Measurements from ENCODE around the gene ZNF471.

Gene ZNF471

DNA sequence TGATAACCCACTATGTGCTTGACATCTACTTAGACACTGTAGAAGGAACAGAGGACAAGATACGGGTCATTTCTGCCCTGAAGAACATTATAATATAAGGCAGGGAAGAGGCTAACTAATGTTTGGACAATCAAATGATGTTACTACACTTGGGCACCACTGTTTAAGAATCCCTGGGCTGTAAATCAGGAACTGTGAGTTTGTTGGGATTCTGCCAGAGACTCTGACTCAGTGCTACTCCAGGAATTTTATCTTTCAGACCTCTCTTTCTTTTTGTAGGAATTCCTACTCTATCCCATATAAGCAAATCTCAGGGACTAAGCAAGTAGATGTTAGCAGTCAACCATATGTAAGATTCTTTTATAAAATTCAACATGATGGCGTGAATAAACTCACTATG is 3.1 kb upstream of the ZNF471 start:
- TF ChIP-seq, protein P1, sequence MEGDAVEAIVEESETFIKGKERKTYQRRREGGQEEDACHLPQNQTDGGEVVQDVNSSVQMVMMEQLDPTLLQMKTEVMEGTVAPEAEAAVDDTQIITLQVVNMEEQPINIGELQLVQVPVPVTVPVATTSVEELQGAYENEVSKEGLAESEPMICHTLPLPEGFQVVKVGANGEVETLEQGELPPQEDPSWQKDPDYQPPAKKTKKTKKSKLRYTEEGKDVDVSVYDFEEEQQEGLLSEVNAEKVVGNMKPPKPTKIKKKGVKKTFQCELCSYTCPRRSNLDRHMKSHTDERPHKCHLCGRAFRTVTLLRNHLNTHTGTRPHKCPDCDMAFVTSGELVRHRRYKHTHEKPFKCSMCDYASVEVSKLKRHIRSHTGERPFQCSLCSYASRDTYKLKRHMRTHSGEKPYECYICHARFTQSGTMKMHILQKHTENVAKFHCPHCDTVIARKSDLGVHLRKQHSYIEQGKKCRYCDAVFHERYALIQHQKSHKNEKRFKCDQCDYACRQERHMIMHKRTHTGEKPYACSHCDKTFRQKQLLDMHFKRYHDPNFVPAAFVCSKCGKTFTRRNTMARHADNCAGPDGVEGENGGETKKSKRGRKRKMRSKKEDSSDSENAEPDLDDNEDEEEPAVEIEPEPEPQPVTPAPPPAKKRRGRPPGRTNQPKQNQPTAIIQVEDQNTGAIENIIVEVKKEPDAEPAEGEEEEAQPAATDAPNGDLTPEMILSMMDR (IDR thresholded peaks at IDR 0.05; ENCODE audit: borderline replicate concordance, insufficient read depth, low read depth, low read length), result no peak
- no peak overlapping the region for H3K4me3 ChIP-seq (ENCODE audit: low read depth, low read length)

DNA sequence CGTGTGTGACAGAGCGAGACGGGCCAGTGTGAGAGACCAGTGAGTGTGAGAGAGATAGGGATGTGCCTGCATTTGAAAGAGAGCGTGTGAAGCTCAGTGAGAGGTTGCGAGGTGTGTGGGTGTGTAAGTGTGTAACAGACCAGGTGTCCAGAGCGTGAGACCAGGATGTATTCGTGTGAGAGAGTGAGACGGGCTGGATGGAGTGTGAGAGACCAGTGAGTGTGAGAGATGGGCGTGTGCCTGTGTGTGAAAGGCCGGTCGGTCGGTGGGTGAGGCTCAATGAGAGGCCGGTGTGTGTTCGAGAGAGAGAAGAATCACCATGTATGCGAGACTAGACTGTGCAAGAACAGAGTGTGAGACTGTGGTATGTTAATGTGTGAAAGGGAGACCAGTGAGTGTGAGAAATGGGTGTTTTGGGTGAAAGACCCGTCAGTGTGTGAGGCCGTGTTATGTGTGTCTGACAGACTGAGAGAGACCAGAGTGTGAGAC is 679 bp downstream of the ZNF471 start:
- TF ChIP-seq, protein P1 (IDR thresholded peaks at IDR 0.05; ENCODE audit: borderline replicate concordance, insufficient read depth, low read depth, low read length), result no peak
- no peak overlapping the region for H3K4me3 ChIP-seq (ENCODE audit: low read depth, low read length)

DNA sequence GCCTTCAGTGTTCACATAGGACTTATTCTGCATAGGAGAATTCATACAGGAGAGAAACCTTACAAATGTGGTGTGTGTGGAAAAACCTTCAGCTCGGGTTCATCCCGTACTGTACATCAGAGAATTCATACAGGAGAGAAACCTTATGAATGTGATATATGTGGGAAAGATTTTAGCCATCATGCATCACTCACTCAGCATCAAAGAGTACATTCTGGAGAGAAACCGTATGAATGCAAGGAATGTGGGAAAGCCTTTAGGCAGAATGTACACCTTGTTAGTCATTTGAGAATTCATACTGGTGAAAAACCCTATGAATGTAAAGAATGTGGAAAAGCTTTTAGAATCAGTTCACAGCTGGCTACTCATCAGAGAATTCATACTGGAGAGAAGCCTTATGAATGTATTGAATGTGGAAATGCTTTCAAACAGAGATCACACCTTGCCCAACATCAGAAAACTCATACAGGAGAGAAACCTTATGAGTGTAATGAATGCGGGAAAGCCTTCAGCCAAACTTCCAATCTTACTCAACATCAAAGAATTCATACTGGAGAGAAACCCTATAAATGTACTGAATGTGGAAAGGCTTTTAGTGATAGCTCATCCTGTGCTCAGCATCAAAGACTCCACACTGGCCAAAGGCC is 17.7 kb downstream of the ZNF471 start:
- TF ChIP-seq, protein P1 (IDR thresholded peaks at IDR 0.05; ENCODE audit: borderline replicate concordance, insufficient read depth, low read depth, low read length), result no peak
- no peak overlapping the region for H3K4me3 ChIP-seq (ENCODE audit: low read depth, low read length)

DNA sequence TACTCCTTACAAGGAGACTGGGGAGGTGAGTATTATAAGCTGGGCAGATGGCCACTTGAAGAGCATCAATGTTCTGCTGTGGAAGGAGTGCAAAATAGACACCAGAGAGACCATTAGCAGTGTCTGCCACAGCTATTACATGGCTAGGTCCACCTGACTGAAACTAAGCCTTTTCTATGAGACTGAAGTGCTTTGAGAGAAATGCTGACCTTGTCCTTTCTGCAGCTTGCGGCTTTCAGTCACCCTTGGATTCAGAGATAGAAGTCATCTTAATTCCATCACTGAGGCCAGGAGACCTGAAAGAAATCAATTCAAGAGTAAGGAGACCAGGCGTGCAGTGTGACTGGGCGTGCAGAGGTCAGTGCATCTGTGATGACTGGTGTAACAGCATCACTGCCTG is 29.8 kb downstream of the ZNF471 start:
- TF ChIP-seq, protein P1 (IDR thresholded peaks at IDR 0.05; ENCODE audit: borderline replicate concordance, insufficient read depth, low read depth, low read length), result no peak
- H3K4me3 ChIP-seq (ENCODE audit: low read depth, low read length), result no peak overlapping the region

DNA sequence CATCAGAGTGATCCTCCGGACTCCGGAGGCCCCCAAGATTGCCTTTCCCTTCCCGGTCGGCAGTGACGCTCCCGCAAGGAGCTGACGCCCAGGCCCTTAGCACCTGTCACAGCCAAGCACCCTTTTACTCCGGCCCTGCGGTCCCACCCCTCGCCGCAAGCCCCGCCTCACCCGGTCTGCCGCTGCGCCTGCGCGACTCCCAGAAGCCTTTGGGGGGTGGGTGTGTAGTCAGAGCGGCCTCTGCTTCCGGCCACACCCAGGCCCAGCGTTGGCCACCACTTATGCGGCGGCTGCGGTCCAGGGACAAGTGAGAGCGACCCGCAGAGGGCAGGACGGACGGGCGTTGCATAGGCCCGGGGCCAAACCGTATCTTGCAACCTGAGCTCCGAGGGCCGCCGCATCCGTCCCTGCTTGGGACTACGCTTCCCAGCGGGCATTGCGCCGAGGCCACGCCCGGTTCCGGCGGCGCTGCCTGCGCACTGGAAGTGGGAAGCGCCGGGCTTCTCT is 30.7 kb downstream of the ZNF471 start:
- no peak overlapping the region for H3K4me3 ChIP-seq (ENCODE audit: low read depth, low read length)

DNA sequence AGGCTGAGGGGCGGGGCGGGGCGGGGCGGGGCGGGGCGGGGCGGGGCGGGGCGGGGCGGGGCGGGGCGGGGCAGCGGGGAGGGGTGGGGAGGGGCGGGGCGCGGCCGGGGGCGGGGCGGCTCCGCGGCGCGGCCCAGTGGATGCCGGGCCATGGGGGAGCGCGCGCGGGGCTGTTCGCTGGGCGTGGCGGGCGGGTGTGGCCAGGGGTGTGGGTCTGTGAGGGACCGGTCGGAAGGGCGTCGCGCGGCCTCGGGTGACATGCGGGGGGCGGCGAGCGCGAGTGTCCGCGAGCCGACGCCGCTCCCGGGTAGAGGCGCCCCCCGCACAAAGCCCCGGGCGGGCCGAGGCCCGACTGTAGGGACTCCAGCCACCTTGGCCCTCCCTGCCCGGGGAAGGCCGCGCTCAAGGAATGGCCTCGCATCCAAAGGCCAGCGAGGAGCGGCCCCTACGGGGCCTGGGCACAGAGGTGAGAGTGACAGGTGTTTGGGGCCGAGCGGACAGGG is 31.2 kb downstream of the ZNF471 start, which contains the start of gene ZFP28:
ZFP28 (plus strand) TSS at position 188 of the 503 bp plus-strand sequence; CDS start at position 259, 71 bp downstream.
- TF ChIP-seq, protein P1 (IDR thresholded peaks at IDR 0.05; ENCODE audit: borderline replicate concordance, insufficient read depth, low read depth, low read length), result no peak
- no peak within 1 kb of the TSS for H3K4me3 ChIP-seq (ENCODE audit: low read depth, low read length)

More for the DNA sequence above, 30.7 kb downstream of the ZNF471 start:
- TF ChIP-seq, protein P1 (IDR thresholded peaks at IDR 0.05; ENCODE audit: borderline replicate concordance, insufficient read depth, low read depth, low read length), result no peak

DNA sequence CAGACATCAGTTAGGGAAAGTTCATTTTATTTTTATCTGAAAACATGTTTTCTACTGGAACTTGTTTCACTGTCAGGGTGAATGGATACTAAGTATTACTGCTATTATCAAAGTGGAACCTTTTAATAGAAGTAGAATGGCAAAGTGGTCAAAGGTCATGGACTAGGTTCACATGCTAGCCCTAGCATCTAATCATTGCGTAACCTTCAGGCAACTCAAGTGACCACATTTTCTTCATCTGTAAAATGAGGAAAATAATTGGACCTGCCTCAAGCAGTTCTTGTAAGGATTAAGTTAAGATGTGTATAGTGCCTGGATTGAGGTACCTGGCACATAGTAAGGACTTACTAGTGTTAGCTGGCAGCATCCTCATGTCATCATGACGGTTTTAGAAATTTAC is 36.1 kb downstream of the ZNF471 start:
- H3K4me3 ChIP-seq (ENCODE audit: low read depth, low read length), result no peak overlapping the region
- TF ChIP-seq, protein P1 (IDR thresholded peaks at IDR 0.05; ENCODE audit: borderline replicate concordance, insufficient read depth, low read depth, low read length), result no peak
